Caco-2 (cell line): ENCODE measurements around the gene SPDYE4. TPM values are rescaled to one million over a fixed set of nuclear protein-coding genes. Genes with fewer than 3 reads are reported as not detected.

Experiments used
- BruUV-seq: library from RNA; stranded (reverse); fragments of 400-500 nt; replicated peaks from 2 replicates; lab custom pipeline; 2021; lab: Mats Ljungman, UMichigan
- CTCF ChIA-PET: fragments of 300-600 bp; sonication (Branson Sonifier 250); formaldehyde crosslinking; loops from one replicate; lab custom pipeline; 2022; ENCODE audit warnings: antibody characterized with exemption; lab: Charles Lee
- POLR2A ChIA-PET: fragments of 300-600 bp; sonication (Branson Sonifier 250); formaldehyde crosslinking; loops from one replicate; lab custom pipeline; 2022; ENCODE audit warnings: antibody characterized with exemption; lab: Charles Lee
- DNase-seq, 2 experiments: peaks; one replicate each; pipeline versions ENCODE4 v3.0.0 to v3.0.0-alpha.2; 2020 to 2022
- H3K27me3 ChIP-seq: replicated peaks from 2 replicates; pipeline ENCODE4 v1.6.0; 2011; ENCODE audit warnings: low read length; ENCODE audit not compliant: control insufficient read depth, insufficient read depth
- H3K36me3 ChIP-seq: 2 replicates; pipeline ENCODE4 v1.5.1; 2011; ENCODE audit warnings: low read length; ENCODE audit not compliant: control insufficient read depth, insufficient read depth
- H3K4me1 ChIP-seq: fragments of 250-450 bp; sonication (Bioruptor Pico); 2 replicates; pipeline ENCODE4 v1.5.1; 2020; ENCODE audit warnings: mild to moderate bottlenecking
- H3K4me3 ChIP-seq: 2 replicates; pipeline ENCODE4 v1.5.1; 2011; ENCODE audit warnings: low read depth, mild to moderate bottlenecking, control low read depth, low read length
- H3K9me3 ChIP-seq: fragments of 250-450 bp; sonication (Bioruptor Pico); 2 replicates; pipeline ENCODE4 v1.5.1; 2020; ENCODE audit warnings: mild to moderate bottlenecking, moderate library complexity
- H3K27ac Mint-ChIP-seq: one replicate; pipeline ENCODE4 v1.8.0; 2022; ENCODE audit warnings: mixed read lengths; ENCODE audit not compliant: unreplicated experiment
- H3K27me3 Mint-ChIP-seq: one replicate; pipeline ENCODE4 v1.8.0; 2022; ENCODE audit warnings: mixed read lengths; ENCODE audit not compliant: insufficient read depth, unreplicated experiment
- H3K36me3 Mint-ChIP-seq: one replicate; pipeline ENCODE4 v1.8.0; 2022; ENCODE audit warnings: mild to moderate bottlenecking, mixed read lengths; ENCODE audit not compliant: insufficient read depth, unreplicated experiment
- H3K4me1 Mint-ChIP-seq: one replicate; pipeline ENCODE4 v1.8.0; 2022; ENCODE audit warnings: low read depth, mixed read lengths; ENCODE audit not compliant: unreplicated experiment
- H3K4me3 Mint-ChIP-seq: one replicate; pipeline ENCODE4 v1.8.0; 2022; ENCODE audit warnings: mild to moderate bottlenecking, moderate library complexity, mixed read lengths; ENCODE audit not compliant: unreplicated experiment
- H3K9me3 Mint-ChIP-seq: one replicate; pipeline ENCODE4 v1.8.0; 2022; ENCODE audit warnings: mixed read lengths; ENCODE audit not compliant: unreplicated experiment
- CTCF ChIP-seq, 2 experiments: fragments of 200-600 bp in 1 of 2; IDR thresholded peaks; 1 replicate in 1 of 2; 2 replicates in 1 of 2; pipeline versions ENCODE4 v1.5.1 to v1.8.0; 2011 to 2022; ENCODE audit warnings: antibody characterized with exemption in 1 of 2, control low read depth in 1 of 2, inconsistent platforms in 1 of 2, low read depth in 1 of 2, low read length in 1 of 2, mild to moderate bottlenecking in 1 of 2, moderate library complexity in 1 of 2; ENCODE audit not compliant: insufficient read depth in 1 of 2, severe bottlenecking in 1 of 2, unreplicated experiment in 1 of 2
- intact Hi-C: fragments of 100-400 bp; cut with micrococcal nuclease; formaldehyde crosslinking; loops from one replicate; pipeline ENCODE4 v1.10.0; 2022; ENCODE audit not compliant: unreplicated experiment
- total RNA-seq: library from RNA; stranded (reverse); gene quantifications from 2 replicates; pipeline ENCODE4 v1.2.3, GENCODE V29; 2022

The SPDYE4 gene
- total RNA-seq, 1 experiment from 2014 or later = not detected

- no peak overlapping the region for H3K27ac Mint-ChIP-seq
- H3K36me3 ChIP-seq = no peaks in the 10 kb centered on the region
- CTCF ChIA-PET = no interaction called here
These were observed 56.6 kb downstream of the SPDYE4 start for GRCh38 chr17:8701754-8702153.

GRCh38 chr17:8701221-8701620 lies 57.1 kb downstream of the SPDYE4 start:
- intact Hi-C loops = no loop called here
- Mint-ChIP-seq H3K4me3 (no peak overlapping the region), H3K27ac (no peak overlapping the region), H3K9me3 (peaks cover 8% of the 10 kb centered on the region), H3K27me3 (no peaks in the 10 kb centered on the region), H3K4me1 (peaks cover 11% of the 10 kb centered on the region), H3K36me3 (no peaks in the 10 kb centered on the region)
- no peak for TF ChIP-seq CTCF (IDR thresholded peaks at IDR 0.05; ENCODE audit: insufficient read depth in 1 of 2, low read depth in 1 of 2, low read length in 1 of 2, severe bottlenecking in 1 of 2, unreplicated experiment in 1 of 2)
- no peak overlapping the region for H3K4me3 ChIP-seq
- no peaks in the 10 kb centered on the region for H3K27me3 ChIP-seq
- H3K36me3 ChIP-seq = no peaks in the 10 kb centered on the region
- DNase-seq = no peak
- no peaks in the 10 kb centered on the region for H3K9me3 ChIP-seq
- ChIA-PET POLR2A (no interaction called here), CTCF (no interaction called here)
- no TSS peak for BruUV-seq
- peaks cover 18% of the 10 kb centered on the region for H3K4me1 ChIP-seq

More at GRCh38 chr17:8701754-8702153, 56.6 kb downstream of the SPDYE4 start:
- no peak for TF ChIP-seq CTCF (IDR thresholded peaks at IDR 0.05; ENCODE audit: insufficient read depth in 1 of 2, low read depth in 1 of 2, low read length in 1 of 2, severe bottlenecking in 1 of 2, unreplicated experiment in 1 of 2)
- Mint-ChIP-seq H3K27me3 (no peaks in the 10 kb centered on the region), H3K4me1 (peaks cover 11% of the 10 kb centered on the region), H3K9me3 (peaks cover 8% of the 10 kb centered on the region), H3K36me3 (no peaks in the 10 kb centered on the region), H3K4me3 (no peak overlapping the region)
- Histone ChIP-seq H3K4me1 (peaks cover 14% of the 10 kb centered on the region), H3K9me3 (no peaks in the 10 kb centered on the region), H3K27me3 (no peaks in the 10 kb centered on the region), H3K4me3 (no peak overlapping the region)
- intact Hi-C loops = no loop called here
- no peak for DNase-seq
- BruUV-seq = no TSS peak
- POLR2A ChIA-PET = no interaction called here

Other genes with a start within 250 kb of the SPDYE4 start
- gene MYH10, start 127.8 kb downstream of the SPDYE4 start, total RNA-seq = 64.3 and 74.0 TPM in 2 replicates
- not detected in 2 replicates for gene CCDC42, start 13.7 kb downstream of the SPDYE4 start, total RNA-seq
- gene MFSD6L, start 40.8 kb upstream of the SPDYE4 start, total RNA-seq = not detected in 2 replicates
- gene PIK3R6, start 109.1 kb upstream of the SPDYE4 start, total RNA-seq = not detected in 2 replicates
- not detected in 2 replicates for gene PIK3R5, start 207.2 kb upstream of the SPDYE4 start, total RNA-seq